IPS DF 4.7 (cell line): ENCODE measurements around the gene PGBD5.

Experiments
- DNase-seq: peaks from one replicate; pipeline ENCODE4 v3.0.0-alpha.2; 2013; ENCODE audit warnings: low spot score; ENCODE audit errors: extremely low read depth

The PGBD5 gene

DNA sequence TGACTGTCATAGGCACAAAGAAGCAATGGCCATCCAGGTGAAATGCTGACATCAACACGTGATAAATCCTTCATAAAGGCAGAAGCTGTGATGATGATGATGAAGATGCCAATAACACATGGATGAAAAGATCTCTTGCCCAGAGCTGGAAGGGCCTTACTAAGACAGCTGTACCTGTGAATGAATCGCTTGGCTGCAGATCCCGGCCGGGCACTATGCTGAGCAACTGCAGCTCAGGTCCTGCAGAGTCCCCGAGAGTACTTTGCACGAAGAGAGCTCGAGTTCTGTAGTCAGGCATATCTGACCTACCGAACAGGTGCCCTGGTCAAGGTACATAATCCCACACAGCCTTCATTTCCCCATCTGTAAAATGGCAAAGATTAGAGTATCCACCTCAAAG lies 48.8 kb downstream of the PGBD5 start:
- DNase-seq = no peak

DNA sequence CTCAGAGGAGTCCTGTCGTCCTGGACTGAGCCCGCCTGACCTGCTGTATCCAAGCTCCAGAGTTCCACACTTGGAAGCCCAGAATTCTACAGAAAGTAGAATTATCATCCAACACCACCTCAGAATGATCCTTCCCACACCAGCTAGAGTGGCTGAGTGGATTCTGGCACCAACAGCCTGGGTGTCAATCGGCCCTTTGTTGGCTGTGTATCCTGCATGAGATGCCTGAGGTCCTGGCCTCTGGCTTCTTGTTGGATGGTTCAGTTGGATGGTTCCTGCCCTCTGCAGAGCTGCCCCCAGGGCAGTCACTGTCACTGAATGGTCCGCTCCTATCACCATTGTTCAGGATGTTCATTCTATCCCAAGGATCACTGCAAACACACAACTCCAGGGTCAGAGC lies 49.8 kb downstream of the PGBD5 start:
- no peak for DNase-seq

DNA sequence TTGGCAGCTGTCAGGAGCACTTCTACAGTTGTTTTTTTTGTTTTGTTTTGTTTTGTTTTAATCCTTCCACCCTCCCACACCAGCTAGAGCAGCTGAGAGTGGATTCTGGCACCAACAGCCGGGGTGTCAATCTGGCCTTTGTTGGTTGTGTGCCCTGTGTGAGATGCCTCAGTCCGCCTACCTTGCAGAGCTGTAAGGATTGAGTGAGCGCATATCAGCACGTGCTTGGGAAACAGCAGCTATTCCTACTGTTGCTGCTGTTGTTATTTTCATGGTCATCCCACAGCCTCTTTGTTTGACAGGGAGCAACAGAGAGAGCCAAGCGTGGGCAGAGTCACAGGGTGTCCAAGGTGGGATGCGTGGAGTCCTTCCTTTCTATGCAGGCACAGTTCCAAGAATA lies 50.4 kb downstream of the PGBD5 start:
- no peak for DNase-seq

DNA sequence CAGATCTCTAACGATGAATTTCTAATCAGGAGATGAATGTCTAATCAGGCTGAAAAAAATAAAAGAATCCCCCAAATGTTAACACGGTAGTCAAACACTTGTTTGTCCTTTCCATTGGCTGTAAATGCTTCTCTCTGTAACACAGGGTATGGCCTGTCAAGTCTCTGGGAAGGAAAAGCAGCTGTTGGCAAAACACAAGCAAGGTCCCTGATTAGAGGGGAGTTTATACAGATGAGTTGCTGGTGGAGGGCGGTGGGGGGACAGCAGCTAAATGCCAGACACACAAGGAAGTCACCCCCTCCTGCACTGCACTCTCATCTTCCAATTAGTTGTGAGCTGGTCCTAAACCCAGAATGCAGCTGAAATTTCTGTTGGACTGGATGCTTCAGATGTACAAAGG lies 51.0 kb downstream of the PGBD5 start:
- no peak for DNase-seq

DNA sequence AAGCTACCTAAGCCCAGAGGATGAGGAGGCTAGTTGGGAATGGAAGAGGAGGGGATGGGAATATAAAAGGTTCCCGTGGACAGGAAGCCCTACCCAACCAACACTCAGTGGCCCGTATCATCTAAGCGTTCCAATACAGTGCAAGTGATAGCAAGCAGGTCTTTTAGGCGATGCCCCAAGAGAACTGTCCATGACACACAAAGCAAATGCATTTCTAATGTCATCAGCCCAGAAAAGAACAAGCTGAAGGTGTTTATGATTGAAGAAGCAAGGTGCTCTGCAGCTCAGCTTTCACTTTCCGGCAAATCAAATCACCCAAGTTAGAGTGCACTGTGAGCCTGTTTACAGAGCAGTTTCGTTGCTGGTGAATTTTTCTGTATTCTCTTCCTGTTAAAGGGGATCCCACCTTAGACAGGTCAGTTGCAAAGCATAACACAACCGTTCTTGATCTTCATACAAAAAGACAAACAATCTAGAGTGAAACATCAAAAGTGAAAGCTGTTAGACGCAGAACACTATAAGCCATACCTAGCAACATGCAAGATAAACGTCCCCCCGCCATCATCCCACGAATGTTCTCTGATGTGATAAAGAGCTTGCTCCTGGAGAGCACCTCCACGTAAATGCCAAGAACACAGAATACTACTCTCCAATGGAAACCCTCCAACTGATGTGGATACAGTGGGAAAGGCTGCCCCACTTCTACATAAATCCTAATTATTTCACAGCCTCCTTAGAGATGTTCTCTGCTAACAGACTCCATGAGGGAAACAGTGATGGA lies 54.0 kb downstream of the PGBD5 start:
- no peak for DNase-seq

DNA sequence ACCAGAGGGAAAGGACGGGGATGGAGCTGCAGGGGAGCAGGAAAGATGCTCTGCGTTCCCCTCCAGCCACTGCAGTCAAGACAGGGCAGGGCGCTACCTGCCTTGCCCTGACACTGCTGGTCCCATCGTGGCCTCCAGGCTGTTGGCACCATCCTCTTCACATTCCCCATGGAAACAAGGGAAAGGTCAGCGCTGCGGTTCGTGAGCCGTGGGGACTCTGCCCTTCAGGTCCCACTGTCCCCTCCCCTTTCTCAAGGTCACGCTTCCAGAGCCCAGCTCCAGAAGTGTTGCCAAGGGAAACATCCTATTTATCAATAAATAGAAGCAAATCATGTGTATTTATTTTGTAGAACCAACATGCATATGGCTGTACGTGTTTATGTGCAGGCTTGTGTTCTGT lies 56.0 kb downstream of the PGBD5 start:
- DNase-seq = no peak

DNA sequence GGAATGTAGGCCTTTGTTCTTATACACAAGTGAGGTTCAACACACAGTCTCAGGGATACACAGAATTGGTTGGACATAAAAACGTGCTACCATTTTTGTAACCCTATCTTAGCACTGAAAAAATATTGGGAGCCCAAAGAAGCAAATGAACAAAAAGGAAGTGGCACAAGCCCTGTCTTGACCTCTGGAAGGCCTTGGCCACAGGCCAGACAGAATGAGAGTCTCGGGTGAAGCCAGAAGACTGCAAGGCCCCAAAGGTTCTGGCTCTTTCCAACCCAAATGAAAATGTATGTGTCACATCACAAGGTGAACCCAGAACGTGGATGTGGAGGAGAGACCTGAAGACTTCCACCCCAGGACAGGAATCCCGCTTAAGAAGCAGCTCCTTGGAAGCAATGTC lies 57.3 kb downstream of the PGBD5 start:
- DNase-seq = no peak

DNA sequence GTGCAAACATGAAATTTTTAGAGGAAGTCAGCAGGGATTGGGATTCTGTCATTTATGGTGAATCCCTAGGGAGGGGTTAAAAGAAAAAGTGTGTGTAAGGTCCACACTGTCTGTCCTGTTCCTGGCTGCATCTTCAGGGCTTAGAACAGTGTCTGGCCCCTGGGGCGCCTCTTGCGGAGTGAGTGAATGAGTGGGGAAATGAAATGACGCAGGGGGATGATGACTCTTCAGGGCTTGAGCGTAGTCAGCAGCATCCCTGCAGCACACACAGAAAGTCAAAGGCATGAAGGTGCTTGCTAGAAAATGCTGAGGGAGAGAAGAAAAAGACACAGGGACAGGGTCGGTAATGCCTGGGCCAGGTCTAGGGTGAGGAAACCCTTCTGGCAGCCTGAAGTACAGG lies 57.8 kb downstream of the PGBD5 start:
- no peak for DNase-seq

DNA sequence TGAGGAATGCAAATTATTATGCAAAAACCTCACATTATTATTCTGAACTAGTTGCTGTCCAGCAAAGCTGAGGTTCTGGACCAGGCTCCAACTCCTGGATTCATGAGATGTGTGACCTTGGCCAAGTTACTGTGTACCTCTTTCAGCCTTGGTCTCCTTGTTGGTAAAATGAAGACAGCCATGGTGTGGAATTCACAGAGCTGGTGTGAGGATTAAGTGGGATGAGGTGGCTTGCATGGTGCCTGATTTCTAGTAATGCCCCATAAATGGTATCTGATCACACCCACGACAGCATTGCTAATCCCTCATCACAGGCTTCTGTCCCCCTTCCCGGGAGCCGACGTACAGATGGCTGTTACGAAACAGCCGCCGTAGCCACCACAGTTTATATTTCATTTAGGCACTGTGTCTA lies 59.6 kb downstream of the PGBD5 start:
- DNase-seq = no peak

DNA sequence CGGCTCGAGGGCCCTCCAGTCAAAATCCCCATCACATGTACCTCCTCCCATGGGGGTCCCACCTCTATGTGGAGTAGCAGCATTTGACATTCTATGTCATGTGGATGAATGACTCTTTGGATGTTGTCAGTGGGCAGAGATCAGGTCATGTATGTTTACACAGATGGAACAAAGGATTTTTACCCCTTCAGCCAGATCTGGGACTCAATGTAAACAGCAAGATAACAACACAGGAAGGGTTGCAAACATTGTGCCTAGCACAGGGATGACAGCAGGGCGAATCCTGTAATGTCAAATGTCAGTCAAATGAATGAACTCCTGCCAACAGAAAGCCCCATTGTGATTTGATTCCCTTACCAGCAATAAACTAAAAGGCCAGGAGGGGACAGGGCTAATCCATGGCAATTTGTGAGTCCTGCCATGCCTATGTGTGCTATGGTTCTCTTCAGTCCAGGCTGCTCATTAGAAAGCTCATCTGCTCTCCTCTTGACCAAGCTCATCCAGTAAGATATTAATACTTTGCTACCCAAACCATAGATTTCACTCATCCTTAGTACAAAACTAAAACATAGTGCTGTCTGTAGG lies 60.3 kb downstream of the PGBD5 start:
- no peak for DNase-seq

DNA sequence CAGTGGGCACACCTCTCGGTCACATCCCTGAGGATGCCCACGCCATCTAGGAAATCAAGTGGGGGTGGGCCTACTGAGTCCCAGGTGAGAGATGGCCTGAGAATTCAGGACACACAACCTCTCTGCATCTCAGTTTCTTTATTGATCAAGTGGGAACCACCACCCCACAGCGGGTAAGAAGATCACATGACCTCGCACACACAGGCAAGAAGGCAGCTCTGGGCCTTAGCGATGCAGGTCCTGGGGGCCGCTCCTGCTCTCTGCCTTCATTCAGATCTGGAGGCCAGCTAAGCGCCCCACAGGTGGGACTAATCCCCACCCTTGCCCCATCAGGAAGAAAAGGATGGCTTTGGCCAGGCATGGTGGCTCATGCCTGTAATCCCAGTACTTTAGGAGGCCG lies 63.2 kb downstream of the PGBD5 start:
- DNase-seq = no peak

DNA sequence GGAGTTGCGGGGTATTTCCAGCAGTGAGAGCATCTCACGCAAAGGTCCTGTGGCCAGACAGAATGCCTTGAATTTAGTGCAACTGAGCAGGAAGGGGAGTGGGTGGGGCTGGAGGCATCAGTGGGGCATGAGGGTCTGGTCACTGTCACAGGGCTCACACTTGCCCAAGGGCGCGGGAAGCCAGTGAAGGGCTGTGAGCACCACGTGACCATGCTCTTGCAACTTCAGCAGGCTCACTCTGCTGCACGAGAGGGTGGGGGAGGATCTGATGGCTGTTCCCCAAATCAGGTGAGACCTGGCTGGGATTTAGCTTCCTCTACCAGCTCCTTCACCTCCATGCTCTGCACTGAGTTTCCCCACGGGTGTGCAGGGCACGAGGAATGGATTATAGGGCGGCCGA lies 64.2 kb downstream of the PGBD5 start:
- DNase-seq = no peak

DNA sequence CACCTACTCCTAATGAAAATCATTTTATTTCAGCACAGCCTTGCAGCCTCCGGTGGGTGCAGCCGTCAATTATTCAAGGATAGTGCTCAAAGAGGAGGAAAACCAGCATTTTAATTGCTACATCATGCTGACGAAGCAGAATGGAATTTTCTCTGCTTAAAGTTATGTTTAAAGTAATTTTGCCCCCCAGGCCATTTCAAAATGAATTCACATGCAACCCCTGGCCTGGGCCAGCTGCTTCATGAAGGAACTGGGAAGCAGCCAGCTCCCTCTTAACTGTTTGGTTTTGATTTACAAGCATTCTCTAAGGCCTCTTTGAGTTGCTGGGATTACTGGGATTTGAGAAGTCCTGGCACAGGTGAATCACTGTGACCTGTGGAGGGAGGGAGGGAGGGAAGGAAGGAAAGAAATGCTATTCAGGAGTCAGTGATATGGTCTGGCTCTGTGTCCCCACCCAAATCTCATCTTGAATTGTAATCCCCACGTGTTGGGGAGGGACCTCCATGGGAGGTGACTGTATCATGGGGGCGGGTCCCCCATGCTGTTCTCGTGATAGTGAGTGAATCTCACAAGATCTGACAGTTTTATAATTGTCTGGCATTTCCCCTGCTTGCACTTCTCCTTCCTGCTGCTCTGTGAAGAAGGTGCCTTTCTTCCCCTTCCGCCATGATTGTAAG lies 66.0 kb downstream of the PGBD5 start:
- DNase-seq = no peak

DNA sequence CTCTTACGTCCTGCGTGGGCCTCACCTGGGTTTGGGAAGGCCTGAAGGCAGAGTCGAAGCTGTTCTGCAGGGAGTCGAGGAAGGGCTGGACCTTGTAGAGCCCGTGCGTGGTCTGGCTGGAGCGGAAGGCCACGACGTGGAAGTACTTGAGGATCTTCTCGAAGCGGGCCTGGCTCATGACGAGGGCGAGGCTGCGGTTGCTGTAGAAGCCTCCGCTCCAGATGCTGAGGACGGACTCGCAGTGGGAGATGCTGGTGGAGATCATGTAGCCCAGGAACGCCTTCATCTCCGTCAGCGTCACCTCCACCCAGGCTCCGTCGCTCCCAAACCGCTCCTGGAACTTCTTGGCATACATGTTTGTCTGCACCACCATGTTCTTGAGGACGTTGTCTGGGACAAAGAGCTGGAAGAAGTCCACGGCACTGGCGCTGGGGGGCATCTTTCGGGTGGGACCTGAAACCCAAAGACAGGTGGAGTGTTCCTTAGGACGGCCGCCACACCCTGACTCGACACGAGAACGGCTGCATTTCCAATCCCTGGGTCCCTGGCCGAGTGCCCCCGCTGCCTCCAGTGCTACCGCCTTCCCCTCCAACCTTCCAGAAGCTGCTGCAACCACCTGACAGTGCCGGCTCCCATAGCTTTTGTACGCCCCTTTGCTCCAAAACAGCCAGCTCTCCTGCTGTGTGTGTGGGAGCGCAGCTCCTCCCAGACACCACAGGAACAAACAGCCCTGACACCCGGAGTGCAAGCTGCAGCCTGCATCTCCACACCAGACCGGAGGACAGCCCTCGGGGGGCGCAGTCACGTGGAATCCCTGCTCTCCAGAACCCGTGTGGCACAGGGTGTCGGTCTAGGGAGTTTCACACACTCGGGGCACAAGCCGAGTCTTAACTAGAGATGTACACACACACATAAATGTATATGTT lies 69.0 kb downstream of the PGBD5 start:
- DNase-seq = no peak

DNA sequence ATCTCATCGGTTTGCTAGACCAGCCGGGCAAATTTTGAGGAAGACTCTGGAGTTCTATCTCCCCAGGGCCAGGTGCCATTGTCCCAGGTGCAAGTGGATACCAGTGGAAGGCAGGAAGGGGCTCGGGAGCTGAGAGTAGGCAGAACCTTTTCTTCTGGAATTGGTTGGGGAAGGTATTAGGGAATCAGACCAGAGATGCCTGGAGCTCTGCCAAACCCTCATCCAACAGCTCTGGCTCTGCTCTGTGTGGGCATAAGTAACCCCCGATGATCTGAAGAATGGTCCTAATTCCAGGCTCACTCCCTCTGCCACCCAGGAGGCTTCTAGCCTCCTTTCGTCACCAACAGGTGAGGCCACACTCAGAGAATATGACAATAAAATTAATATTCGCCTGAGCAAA lies 69.9 kb downstream of the PGBD5 start:
- DNase-seq = no peak

DNA sequence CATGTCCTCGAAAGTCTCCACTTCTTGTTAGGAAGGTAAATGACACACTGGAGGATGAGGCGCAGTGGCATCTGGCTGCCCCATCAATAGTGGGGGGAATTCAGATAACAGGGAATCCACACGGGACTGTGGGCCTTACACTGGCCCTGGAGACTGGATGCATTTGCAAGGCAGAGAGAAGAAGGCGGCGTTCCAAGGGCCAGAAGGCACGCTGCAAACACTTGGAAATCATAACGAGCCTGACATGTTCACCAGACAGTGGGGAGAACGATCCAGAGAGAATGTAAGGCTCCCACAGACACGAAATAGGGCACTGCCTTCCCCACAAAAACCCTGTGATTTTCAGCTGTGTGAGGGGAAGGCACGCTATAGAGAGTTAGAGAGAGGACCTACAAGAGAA lies 70.5 kb downstream of the PGBD5 start:
- DNase-seq = no peak

DNA sequence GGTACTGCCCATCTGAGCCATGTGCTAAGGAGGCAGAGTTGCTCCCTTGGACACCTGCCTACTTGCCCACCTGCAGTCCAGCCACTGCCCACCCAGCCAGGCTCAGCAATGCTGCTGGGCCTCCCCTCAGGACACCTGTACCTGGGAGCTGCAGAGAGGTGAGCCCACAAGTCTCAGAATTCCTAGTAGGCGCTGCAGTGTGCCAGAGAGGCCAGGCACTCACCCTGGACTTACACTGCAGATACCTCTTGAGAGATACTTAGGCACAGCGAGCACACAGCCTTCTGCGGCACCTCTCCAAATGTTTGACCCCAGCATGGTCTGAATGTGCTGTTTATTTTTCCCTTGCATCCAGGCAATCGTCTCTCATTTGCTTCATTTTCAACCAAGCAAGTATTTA lies 71.0 kb downstream of the PGBD5 start:
- no peak for DNase-seq

DNA sequence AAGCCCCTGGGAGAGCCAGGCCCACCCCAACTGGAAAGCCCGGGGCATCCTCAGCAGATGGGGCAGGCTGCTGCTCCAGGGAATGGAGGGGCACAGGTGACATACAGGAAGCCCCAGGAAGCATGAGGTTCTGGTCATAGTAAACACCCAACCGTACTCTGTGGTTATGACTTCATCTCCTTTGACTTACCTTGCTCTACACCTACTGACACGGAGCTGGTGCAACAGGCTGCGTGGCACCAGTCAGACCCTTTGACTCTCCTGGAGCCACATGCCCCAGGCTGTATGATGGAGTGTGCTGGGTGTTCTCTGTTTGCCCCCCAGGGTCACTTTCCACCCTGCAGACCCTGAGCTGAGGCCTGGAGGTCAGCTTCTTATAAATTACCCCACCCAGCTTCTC lies 72.1 kb downstream of the PGBD5 start:
- no peak for DNase-seq

DNA sequence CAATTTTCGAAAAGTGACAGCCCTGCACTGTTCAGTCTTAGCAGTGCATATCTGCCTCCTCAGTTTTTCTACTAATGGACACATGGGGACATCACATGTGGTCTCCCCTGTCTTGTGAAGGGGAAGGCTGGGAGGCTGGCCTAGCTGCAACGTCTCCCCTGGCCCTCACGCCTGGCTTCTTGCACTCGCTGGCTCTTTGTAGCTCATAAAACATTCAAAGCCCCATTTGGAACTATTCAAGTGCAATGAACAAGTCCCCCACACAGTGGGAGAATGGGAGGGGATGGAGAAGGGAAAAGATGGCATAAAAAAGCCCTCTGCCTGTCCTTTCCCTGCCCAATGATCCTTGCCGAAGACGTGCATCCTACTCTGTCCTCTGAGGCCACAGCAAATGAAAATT lies 73.6 kb downstream of the PGBD5 start:
- no peak for DNase-seq

DNA sequence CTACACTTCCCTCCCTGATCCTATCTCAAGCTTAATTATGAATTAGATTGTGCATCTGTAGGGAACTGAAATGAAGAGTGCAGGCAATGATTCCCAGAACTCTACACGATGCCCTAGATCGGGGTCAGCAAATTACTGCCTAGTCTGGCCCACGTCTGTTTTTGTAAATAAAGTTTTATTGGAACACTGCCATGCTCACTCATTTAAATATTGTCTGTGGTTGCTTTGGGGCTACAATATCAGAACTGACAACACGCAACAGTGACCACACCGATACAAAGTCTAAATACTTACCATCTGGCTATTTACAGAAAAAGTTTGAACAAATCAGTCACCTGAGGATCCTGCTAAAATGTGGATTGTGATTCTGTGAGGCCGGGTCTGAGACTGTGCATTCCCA lies 74.1 kb downstream of the PGBD5 start:
- DNase-seq = no peak

DNA sequence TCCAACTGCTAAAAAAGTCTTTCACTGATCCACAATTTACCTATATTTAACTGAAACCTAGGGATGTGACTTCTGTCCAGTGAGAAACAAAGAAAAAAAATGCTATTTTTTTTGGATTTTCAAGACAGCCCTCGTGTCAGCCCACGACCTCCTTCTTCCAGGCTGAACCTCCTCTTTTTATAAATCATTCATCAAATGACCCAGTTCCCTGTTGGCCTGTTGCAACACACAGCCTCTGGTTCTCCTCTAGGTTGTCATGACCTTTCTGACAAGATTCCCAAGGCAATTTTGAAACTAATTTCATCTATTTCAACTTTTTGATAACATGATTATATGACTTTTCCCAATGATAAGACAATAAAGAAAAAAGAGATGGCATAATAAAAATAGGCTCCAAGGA lies 74.6 kb downstream of the PGBD5 start:
- DNase-seq = no peak
